Non-pigmented ciliary epithelial cell (primary cell): Measurements from ENCODE around the gene WNT1.

Source experiments
- DNase-seq: peaks from one replicate; pipeline ENCODE4 v3.0.0-alpha.2; 2010; ENCODE audit warnings: low read depth

WNT1 gene

DNA sequence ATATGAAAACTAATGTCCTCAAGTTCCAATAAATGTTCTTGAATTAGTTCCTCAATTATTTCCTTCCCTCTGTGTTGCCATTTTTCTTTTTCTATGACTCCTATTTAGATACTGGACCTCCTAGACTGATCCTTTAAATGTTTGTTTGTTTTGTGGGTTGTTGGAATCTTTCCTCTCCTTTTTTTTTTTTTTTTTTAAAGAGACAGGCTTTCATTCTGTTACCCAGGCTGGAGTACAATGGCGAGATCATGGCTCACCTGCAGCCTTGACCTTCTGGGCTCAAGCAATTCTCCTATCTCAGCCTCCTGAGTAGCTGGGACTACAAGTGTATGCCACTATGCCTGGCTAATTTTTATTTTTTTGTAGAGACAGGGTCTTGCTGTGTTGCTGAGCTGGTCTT, 30.8 kb downstream of the WNT1 start:
- no peak for DNase-seq

DNA sequence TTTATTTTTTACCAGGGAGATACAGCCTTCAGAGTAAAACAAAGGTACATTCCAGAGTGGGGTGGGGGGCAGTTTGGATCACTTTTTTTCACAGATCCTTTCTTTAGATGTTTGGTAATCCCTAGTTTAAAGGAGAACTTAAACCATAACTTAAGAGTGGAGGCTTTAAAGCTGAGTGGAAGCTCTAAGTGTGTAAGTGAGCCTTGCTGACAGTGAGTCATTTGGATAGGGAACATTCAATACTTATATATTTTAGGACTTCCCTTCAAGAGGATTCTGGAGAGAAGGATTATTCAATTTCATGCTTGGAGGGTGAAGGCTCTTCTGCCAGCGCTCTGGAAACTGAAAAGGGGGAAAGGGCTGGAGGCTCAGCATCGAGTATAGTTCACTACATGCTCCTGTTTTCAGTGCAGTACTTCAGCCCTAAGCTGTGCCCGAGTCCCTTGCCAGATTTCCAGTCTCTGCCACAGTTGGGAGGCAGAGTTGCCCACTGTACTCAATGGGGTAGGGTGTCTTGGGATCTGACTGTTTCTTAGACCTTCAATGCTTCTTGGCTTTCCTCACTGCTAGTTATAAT, 32.1 kb downstream of the WNT1 start:
- no peak for DNase-seq

DNA sequence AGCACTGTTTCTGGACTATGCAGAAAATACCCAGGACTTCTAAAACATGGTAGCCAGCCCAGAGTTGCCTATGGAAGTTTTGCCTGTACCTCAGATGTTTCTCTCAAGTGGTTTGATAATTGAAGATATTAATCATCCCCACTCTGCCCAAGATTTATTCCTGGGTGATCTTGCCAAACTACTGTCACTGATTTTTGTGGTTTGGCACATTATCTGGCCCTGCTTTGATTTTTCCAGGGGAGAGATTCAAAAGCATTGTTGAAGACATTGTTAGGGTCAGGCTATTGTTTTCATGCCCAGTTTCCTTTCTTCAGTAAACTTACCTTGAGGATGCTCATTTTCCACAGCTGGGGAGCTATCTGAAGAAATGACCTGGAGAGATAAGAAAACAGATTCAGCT, 34.6 kb downstream of the WNT1 start:
- no peak for DNase-seq

DNA sequence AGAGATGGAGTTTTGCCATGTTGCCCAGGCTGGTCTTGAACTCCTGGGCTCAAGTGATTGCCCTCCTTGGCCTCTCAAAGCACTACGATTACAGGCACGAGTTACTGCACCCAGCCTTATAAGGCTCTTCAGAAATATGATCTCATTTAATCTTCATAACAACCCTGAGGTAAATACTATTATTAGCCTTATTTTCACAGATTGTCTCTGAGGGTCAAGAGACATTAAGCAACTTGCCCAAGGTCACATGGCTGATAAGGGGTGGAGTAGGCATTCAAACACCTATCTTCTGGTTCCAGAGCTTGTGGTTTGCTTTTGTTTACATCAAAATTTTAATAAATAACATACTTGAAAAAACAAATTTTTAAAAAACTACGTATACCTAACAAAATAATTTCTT, 35.3 kb downstream of the WNT1 start:
- no peak for DNase-seq

DNA sequence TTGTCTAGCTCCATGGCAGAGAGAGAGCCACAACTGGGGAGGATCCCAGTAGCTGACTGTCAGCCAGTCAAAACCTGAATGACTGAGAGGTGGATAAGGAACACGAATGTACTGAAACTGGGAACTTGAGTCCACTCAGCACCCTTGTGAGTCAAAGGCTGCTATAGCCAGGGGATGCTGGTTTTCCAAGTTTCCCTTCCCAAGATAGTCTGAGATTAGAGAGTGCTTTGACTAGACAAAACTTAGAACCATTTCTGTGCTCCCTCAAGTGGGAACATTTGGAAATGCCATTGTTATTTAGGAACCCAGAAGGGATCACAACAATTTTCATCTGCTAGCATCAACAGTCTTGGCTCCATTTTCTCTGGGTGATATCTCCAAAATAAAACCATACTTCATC, 36.4 kb downstream of the WNT1 start:
- DNase-seq: no peak

DNA sequence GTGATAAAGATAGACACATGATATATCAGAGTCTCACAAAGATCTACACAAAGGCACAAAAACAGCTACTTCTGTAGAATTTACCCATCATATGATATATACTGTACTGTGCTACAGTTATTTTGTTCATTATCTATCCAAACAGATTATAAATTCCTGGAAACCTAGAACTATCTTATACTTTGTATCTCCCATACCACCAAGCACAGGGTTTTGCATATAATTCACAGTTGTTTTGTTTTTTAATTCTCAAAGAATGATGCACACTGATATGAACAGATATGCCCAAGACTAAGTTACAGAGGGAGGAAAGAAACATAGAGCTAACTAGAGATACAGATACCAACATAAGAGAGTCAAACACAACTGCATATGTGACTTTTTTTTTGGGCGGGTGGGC, 37.1 kb downstream of the WNT1 start:
- DNase-seq: no peak

DNA sequence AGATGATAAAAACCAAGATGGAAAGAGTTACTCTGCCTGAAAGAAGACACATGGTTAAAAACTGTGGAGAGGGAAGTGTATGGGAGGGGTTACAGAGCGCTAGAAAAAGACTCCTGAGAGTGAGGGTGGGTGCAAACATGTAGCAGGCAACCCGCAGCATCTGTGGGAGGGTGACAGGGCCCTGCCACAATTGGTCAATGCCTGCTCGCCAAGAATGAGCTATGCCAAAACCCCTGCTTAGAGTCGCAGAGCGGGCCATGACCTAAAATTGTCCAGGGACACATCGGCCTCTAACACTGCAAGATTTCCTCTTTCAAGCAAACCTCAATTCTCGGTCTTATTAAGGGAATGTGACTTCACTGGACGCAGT, 39.8 kb downstream of the WNT1 start:
- DNase-seq: no peak

DNA sequence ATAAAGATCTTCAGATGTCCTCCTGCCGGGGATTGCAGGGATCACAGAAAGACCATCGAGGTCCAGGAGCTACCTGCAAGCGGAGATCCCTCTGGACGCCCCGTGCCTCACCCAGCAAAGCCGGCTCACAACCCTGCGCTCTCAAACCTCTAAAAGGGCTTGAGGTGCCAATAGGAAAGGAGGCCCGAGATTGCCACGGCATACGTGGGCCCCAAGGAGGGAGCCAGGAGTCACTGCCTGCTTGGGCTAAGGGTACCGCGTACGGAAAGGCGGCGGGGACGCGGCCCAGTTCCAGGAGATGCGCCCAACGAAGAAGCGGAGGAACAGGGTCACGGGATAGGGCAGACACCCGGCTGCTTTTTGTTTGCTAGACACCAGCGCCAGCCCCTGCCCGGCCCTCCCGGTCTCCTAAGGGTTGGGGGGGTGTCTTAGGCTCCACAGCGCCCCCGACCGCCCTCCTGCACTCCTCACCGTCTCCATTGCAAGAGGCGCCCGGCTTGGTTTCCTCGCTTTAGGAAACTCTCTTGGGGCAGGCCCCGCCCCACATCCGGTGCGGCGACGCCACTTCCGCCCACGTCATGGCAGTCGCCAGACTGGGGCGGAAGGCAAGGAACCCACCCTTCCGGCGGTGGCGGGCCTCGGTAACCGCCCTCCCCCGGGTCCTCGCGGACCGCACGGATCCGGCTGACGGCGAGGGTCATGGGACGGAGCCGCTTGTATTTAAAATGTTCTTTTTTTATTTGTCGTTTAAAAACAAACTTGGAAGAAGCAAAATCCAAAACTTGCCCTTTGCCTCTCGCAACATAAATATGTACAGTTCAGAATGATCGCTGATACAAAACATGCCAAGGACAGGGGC, 40.4 kb downstream of the WNT1 start, which contains the start of gene PRKAG1:
Gene PRKAG1, minus strand, starts transcription at position 516 of the 859 bp plus-strand sequence. Its CDS starts 36 bp downstream, at position 480.
- DNase-seq: peak; percentile 79

DNA sequence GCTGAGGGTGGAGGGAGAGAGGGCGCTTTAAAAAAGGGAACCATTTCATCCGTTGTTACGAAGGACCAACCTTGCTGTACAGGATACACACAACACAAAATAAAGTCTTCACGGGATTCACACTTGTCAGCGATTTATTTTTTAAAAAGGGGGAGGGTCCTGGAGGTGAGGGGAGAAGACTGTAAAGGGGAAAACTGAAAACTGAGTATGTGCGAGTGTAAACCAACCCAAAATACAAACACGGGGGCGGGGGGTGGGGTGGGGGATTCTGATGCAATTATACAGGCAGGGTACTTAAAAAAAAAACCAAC, 41.0 kb downstream of the WNT1 start:
- no peak for DNase-seq

DNA sequence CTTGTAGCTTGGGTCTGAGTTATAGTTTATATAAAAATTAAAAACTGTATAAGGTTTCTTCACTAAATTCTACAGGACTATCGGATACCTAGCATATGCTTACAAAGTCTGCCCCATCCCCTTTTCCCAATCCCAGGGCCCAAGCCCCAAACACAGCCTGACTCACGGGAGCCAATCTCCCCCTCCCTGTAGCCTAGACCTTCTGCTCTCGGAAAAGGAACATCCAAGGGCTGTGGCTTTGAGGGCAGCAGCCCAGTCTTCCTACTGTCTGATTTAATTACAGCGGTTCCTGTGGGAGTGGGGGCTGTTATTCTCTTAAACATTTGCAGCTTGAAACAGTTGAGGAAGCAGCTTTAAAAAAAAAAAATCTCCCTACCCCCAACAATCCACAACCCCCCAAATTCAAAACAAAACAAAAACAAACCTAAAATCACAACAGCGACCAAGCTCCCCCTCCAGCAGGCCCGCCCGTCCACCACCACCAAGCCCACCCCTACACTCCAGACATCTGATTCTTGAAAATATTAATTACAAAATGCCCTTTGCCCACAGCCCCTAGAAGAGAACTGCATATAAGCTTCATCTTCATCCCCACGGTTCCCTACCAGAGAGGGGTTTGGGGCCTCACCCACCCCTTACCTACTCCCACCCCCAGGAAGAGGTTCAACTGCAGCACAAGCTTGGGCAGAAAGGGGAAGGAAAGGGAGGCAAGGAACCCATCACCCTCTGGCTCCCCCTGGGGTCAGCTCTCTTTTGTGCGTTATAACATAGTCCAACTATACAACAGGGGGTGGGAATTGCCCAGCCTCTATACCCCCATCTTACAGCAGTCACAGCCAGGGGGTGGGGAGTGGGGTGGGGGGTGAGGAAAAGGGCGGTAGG, 41.6 kb downstream of the WNT1 start:
- DNase-seq: no peak

DNA sequence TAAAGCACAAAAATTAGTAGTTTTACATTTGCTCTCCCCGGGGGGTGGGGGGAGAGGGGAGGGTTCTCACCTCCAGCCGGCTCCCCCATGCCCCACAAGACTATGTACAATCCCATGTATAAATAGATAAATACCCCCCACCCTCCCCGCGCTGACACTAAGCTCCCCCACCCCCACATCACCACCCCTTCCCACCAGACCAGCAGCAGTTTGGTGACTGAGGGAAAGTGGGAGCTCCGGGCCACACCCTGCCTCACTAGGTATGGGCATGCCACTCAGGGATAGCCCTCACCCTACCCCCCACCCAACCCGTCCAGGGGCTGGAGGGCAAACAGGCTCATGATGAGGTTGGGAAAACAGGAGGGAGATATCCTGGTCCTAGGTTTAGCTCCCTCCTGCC, 42.3 kb downstream of the WNT1 start:
- no peak for DNase-seq

DNA sequence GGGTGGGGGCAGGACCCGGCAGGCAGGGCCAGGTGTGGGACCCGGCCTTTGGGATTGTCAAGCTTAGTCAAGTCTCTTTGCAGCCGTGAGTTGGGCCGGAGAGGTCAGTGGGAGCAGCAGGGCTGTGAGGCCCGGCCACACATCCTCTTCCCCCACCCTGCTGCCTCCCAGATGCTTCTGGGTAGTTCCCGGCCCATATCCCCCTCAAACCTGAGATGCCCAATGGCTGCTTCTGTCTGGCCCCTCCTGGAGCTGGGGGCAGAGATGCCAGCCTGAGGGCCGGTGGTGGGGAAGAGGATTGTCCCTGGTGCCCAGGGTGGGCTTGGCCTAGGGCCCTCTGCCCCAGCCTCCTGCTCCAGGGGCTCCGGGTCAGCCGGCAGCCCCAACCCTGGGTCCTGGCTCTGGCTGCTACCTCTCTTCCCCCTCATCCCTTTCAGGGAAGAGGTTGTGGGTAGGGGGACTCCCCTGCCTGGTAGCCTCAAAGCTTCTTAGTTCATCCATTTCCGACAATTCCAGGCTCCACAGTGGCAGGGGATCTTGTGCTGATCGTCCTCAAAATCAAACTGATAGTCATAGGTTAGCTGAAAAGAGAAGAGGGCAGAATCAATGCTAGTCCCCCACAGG, 43.3 kb downstream of the WNT1 start:
- DNase-seq: no peak

DNA sequence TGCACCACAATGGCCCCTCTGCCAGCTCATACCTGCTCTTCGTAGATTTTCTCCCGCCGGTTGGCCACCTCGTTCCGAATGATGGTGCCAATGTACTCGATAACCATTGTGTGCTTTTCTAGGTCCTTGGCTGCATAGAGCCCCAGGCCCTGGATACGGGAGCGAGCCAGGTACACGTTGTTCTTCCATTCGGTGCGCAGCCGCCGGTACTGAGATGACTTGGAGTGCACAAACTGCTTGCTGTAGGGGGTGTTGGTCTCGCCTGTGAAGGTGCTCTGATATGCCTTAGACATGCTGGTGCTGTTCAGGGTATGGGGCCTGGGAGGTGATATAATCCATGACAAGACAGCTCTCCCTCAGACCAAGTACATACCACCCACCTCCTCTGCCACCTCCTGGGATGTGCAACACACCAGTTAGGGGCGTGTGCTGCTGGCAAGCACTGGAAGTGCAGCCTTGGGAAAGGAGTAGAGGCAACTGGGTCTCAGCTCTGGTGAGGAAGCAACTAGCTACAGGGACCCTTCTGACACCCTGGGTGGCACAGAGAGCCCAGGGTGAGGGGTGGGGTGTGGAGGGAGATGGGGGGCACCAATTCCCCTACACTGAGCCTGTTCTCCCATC, 44.5 kb downstream of the WNT1 start:
- no peak for DNase-seq

DNA sequence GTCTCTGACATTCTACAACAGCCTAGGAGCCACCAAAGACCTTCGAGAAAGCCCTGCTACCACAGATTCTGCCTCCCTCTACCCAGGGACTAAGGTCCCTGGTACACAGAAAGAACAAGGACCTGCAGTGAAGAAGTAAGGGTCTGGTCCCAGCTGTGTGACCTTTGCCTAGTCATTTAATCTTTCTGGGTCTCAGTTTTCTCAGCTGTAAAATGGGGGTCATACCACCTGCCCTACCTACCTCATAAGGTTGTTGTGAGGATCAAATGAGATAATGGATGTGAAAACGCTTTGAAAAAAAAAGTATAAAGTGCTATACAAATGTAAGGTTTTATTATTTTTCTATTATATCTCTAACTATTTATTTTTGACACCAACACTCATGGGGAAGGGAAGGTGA, 45.7 kb downstream of the WNT1 start:
- DNase-seq: no peak

DNA sequence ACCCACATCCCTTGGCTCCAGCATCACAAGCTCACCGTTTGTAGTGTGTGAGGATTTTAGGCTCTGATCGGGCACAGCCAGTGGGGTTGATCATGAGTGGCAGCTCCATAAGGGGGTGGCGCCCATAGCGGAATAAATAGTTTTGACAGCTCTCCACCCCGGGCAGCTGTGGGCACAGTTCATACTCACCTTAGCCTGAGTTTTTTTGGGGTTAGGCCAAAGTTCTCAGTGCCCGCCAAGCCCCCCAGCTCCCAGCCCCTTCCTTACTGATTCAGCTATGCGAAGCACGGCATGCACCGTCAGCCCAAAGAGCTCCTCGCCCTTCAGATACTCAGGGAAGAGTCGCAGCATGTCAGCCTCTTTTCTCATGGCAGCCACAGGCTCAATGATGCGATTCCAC, 46.4 kb downstream of the WNT1 start:
- DNase-seq: no peak

DNA sequence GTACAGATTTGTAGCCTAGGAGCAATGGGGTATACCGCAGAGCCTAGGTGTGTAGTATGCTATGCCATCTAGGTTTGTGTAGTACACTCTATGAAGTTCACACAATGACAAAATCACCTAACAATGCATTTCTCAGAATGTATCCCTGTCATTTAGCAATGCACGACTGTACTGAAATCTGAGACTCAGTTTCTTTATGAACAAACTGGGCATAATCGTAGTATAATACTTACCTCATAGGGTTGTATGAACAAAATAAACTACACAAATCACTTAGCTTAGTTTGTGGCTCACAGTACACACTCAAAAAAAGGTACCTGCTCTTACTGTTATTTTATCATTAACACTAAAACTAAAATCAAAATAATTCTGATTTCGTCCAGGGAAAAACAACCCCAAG, 47.3 kb downstream of the WNT1 start:
- DNase-seq: no peak

DNA sequence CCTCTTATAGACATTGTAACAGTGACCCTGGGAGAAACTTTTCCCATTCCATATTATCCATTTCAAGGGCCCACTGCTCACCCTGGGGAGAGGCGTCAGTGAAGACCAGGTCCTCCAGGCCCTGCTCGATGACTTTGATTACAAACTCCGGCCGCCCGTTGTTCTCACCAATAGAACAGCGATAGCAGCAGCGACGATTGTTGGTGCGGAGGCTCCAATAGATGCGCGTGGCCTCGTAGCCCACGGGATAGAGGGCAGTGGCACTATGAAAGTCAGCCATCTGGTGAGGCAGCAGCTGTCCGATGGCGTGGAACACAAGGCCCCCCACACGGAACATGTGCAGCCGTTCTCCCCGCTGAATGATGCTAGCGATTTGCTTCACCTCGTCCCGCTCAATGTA, 48.0 kb downstream of the WNT1 start:
- no peak for DNase-seq

DNA sequence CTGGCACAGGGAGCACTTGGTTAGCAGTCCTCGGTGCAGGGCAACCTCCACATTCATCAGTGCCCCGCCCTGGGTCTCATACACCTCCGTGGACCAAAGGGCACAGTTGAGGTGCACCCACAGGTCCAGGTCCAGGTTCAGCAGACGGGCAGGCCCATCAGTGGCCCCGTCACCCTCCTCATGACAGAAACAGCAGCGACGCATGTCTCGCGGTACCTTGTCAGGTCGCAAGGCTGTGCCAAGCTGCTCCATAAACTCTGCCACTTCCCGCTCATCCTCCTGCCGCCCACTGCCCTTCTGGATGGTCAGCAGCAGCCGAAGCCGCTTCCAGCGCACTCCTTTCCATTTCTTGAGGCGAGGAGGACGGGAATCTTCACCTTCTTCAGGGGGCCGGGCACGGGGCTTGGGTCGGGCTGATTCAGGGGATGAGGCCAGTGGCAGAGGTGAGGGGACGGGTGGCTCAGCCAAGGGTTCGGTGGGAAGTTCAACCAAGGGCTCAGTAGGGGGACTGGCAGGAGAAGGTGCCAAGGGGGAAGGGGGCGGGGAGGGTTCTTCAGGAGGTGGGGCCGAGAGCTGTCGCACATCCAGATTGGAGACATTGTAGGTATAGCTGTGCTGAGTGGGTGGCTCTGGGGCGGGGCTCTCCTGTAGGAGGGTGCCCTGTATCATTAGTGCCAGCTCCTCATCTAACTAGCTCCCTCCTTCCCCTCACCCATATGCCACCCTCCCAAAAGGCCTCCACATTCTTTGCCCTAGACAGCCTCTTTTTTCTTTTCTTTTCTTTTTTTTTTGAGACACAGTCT, 48.8 kb downstream of the WNT1 start:
- DNase-seq: no peak

DNA sequence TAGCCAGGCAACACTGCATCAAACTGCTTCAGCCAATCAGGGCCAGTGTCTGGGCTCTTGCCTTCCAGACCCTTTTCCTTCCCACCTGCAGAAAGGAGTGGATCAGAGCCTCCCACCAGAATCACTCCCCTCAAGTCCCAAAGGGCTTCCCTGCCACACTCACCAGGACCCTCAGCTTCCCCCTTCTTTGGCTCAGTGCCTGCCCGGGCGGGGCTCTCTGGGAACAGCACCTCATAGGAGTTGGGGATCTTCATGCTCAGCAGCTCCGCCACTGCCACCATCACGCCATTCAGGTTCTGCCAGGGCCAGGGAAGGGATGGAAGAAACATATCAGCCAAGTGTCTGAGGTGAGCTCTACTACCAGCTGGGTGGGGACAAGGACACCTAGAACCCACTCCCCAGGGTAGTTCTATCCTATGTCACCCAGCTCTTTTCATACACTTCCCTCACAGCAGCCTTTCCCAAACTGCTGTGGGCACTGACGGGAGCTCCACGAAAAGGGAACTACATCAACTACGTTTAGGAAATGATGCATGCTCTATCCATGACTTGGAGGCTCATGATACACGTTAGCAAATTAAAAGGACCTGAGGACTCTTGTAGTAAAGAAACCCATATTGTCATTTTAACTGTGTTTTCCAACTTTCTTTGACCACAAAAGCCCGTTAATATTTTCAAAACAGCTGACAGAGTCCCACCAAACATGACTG, 49.9 kb downstream of the WNT1 start:
- no peak for DNase-seq

DNA sequence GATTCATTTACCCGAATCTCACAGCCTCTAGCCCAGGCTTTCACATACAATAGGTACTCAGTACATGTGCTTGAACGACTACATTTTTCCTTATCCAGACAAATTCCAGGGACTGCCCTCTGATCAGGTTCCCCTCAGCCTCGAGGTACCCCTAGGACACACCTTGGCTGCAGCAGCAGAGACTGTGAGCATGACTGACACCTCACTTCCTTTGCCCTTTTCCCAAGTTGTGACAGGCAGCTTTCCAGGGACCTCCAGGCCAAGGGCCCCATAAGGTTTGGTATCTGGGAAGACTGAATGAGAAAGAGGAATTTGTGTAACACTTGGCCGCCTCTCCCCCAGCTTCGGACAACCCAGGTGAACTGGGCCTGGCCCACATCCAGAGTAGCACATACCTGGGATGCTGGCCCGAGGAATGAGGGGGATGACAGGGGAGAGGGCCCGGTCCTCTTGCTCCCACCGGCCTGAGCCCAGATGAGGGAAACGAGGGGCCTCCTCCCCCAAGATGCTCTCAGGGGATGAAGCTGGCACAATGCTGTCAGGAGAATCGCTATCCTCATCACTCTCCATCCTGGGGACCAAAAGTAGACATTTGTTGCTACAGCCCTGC, 50.6 kb downstream of the WNT1 start:
- DNase-seq: no peak
